ENCODE measurements around the gene HOXA3. TPM values are rescaled to one million over a fixed set of nuclear protein-coding genes. Genes with fewer than 3 reads are reported as not detected.

HOXA3 gene
- total RNA-seq, 1 donor from 2014 or later = not detected

DNA sequence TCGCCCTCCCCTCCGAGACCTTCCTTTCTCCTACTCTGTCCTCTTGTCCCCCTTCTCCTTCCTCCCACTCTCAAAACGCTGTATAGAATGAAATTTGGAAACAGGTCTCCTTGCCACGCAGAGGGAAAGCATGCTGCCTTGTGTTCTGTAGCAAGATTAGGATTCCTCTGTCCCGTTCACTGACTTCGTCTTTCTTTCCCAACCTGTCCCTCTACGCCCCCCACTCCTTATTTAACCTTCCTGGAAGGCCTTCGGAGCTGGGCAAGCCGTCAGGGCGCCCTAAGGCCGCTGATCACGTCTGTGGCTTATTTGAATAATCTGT is 11.6 kb upstream of the HOXA3 start:
- H3K36me3 ChIP-seq (ENCODE audit: insufficient read depth, low read length) = no peaks in the 10 kb centered on the region
- no peak overlapping the region for H3K4me3 Mint-ChIP-seq (ENCODE audit: unreplicated experiment)
- no peaks in the 10 kb centered on the region for H4K20me1 ChIP-seq (ENCODE audit: insufficient read depth, low read length)
- TF ChIP-seq EZH2 (IDR thresholded peaks at IDR 0.05; ENCODE audit: insufficient read depth, low read length) (no peak), CTCF (IDR thresholded peaks at IDR 0.05; ENCODE audit: insufficient read depth, low read depth, low read length) (no peak)
- H3K36me3 Mint-ChIP-seq (ENCODE audit: low read depth, unreplicated experiment) = no peaks in the 10 kb centered on the region
- peak overlapping the region; percentile 80 for H3K27ac Mint-ChIP-seq (ENCODE audit: unreplicated experiment)
- H3K27me3 ChIP-seq (ENCODE audit: insufficient read depth, low read length) = peaks cover 94% of the 10 kb centered on the region
- no peak overlapping the region for H3K27ac ChIP-seq (ENCODE audit: low read depth, low read length)
- H2AFZ ChIP-seq (ENCODE audit: low read depth, low read length) = no peak overlapping the region
- no peak overlapping the region for H3K4me3 ChIP-seq (ENCODE audit: insufficient read depth, low read depth, low read length)
- FAIRE-seq (no peak), DNase-seq (ENCODE audit: low read depth) (no peak)
- peaks cover 25% of the 10 kb centered on the region for H3K9me3 Mint-ChIP-seq (ENCODE audit: unreplicated experiment)
- peaks cover 9% of the 10 kb centered on the region for H3K9me3 ChIP-seq (ENCODE audit: insufficient read depth, low read depth, low read length)
- no peak overlapping the region for H3K4me2 ChIP-seq (ENCODE audit: low read length)
- H3K4me1 Mint-ChIP-seq (ENCODE audit: low read depth, unreplicated experiment) = no peaks in the 10 kb centered on the region
- H3K79me2 ChIP-seq (ENCODE audit: insufficient read depth, low read length) = no peaks in the 10 kb centered on the region
- H3K27me3 Mint-ChIP-seq (ENCODE audit: low read depth, unreplicated experiment) = peaks cover 81% of the 10 kb centered on the region
- H3K9ac ChIP-seq (ENCODE audit: low read length) = no peak overlapping the region
- H3K4me1 ChIP-seq (ENCODE audit: insufficient read depth, low read length) = no peaks in the 10 kb centered on the region

DNA sequence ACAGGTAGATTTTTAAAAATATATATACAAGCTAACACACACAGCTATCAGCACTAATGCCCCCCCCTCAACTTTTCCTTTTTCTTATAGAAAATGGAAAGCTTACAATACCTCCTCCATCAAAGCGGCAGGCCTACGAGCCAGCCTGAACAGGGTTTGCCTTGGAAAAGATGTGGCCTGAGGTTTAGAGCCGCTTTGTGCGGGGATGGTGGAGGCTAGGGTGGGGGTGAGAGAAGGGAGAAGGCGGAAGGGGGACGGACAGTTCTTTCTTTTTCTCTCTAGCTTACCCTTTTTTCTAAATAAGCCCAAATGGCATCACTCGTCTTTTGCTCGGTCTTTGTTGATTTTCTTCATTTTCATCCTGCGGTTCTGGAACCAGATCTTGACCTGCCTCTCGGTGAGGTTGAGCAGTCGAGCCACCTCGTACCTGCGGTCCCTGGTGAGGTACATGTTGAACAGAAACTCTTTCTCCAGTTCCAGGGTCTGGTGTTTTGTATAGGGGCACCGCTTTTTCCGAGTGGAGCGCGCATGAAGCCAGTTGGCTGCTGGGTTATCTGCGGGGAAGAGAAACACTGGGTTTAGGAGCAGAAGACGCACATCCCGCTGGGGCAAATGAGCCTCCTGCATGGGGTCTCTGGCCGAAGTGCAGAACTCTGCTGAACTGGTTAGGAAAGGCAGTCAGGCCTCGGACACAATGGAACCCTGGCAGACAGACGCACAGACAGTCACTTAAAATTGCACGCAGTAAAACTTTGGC is 11.1 kb upstream of the HOXA3 start:
- H3K4me2 ChIP-seq (ENCODE audit: low read length) = no peak overlapping the region
- no peaks in the 10 kb centered on the region for H3K79me2 ChIP-seq (ENCODE audit: insufficient read depth, low read length)
- no peak for FAIRE-seq

More for the DNA sequence above, 11.1 kb upstream of the HOXA3 start:
- Histone ChIP-seq H3K27ac (ENCODE audit: low read depth, low read length) (no peak overlapping the region), H4K20me1 (ENCODE audit: insufficient read depth, low read length) (no peaks in the 10 kb centered on the region), H3K4me1 (ENCODE audit: insufficient read depth, low read length) (no peaks in the 10 kb centered on the region), H3K36me3 (ENCODE audit: insufficient read depth, low read length) (no peaks in the 10 kb centered on the region), H3K9me3 (ENCODE audit: insufficient read depth, low read depth, low read length) (peaks cover 8% of the 10 kb centered on the region), H3K4me3 (ENCODE audit: insufficient read depth, low read depth, low read length) (no peak overlapping the region), H3K9ac (ENCODE audit: low read length) (no peak overlapping the region), H3K27me3 (ENCODE audit: insufficient read depth, low read length) (peaks cover 94% of the 10 kb centered on the region), H2AFZ (ENCODE audit: low read depth, low read length) (no peak overlapping the region)
- Mint-ChIP-seq H3K4me1 (ENCODE audit: low read depth, unreplicated experiment) (no peaks in the 10 kb centered on the region), H3K36me3 (ENCODE audit: low read depth, unreplicated experiment) (no peaks in the 10 kb centered on the region), H3K9me3 (ENCODE audit: unreplicated experiment) (peaks cover 25% of the 10 kb centered on the region), H3K4me3 (ENCODE audit: unreplicated experiment) (no peak overlapping the region), H3K27me3 (ENCODE audit: low read depth, unreplicated experiment) (peaks cover 81% of the 10 kb centered on the region), H3K27ac (ENCODE audit: unreplicated experiment) (peak overlapping the region; percentile 80)
- no peak for DNase-seq (ENCODE audit: low read depth)
- TF ChIP-seq CTCF (IDR thresholded peaks at IDR 0.05; ENCODE audit: insufficient read depth, low read depth, low read length) (no peak), EZH2 (IDR thresholded peaks at IDR 0.05; ENCODE audit: insufficient read depth, low read length) (no peak)
